GM12864 (cell line): ENCODE measurements around the gene TPPP2.

Experiments
- DNase-seq: peaks from one replicate; pipeline ENCODE4 v3.0.0-alpha.2; 2011; ENCODE audit warnings: low read depth
- H3K4me3 ChIP-seq: 2 replicates; pipeline ENCODE4 v1.5.1; 2011; ENCODE audit warnings: mild to moderate bottlenecking, low read depth, low read length, control low read depth
- CTCF ChIP-seq: IDR thresholded peaks from 2 replicates; pipeline ENCODE4 v1.5.1; 2011; ENCODE audit warnings: low read depth, mild to moderate bottlenecking, moderate library complexity, low read length, control low read depth, inconsistent platforms; ENCODE audit errors: missing control alignments

TPPP2 gene

GRCh38 chr14:20989787-20990600, 40.0 kb upstream of the TPPP2 start, which contains the start of gene METTL17:
METTL17 (plus strand) TSS chr14:20989980; CDS start chr14:20990003, 23 bp downstream.
- peak; percentile 96 for DNase-seq
- peak; percentile 42 for TF ChIP-seq CTCF
- peak within 1 kb of the TSS; percentile 97 for H3K4me3 ChIP-seq

- H3K4me3 ChIP-seq: no peak overlapping the region
- no peak for TF ChIP-seq CTCF
- no peak for DNase-seq
These were observed 33.5 kb upstream of the TPPP2 start for GRCh38 chr14:20996521-20996920.

- H3K4me3 ChIP-seq: no peak overlapping the region
- no peak for TF ChIP-seq CTCF
- DNase-seq: no peak
These were observed 32.9 kb upstream of the TPPP2 start for GRCh38 chr14:20997115-20997514.

GRCh38 chr14:20997564-20997963, 32.5 kb upstream of the TPPP2 start:
- DNase-seq: no peak
- no peak overlapping the region for H3K4me3 ChIP-seq
- TF ChIP-seq CTCF: no peak

GRCh38 chr14:20998139-20998538, 31.9 kb upstream of the TPPP2 start:
- TF ChIP-seq CTCF: no peak
- no peak for DNase-seq
- no peak overlapping the region for H3K4me3 ChIP-seq

- DNase-seq: no peak
- H3K4me3 ChIP-seq: no peak within 1 kb of the TSS
- TF ChIP-seq CTCF: no peak
These were observed 31.2 kb upstream of the TPPP2 start, which contains the start of gene SLC39A2 for GRCh38 chr14:20998674-20999366. SLC39A2 (plus strand) TSS chr14:20999293; CDS start chr14:20999447, 154 bp downstream.
